A549 (cell line): ENCODE results near the gene GRID2IP. TPM values are rescaled to one million over a fixed set of nuclear protein-coding genes. Genes with fewer than 3 reads are reported as not detected.
A peak's percentile ranks its signal among the peaks of the same experiment; 100 is the strongest.

ENCODE experiments used
- ATAC-seq, 2 experiments: fragments of 200-7000 bp in 1 of 2; fragments of >200 bp in 1 of 2; cut with Nextera tagmentation in 1 of 2; cut with Tn5 transposase in 1 of 2; 3 replicates each; pipeline versions ENCODE4 v1.8.0 to v1.9.1; 2018 to 2020; ENCODE audit warnings: mild to moderate bottlenecking in 1 of 2, moderate library complexity in 1 of 2
- CTCF ChIA-PET: fragments of 300-600 bp; sonication (Branson Sonifier 250); formaldehyde crosslinking; extraction: SDS; loops from one replicate; lab custom pipeline; 2021; ENCODE audit warnings: antibody characterized with exemption, inconsistent platforms; lab: Yijun Ruan, JAX
- POLR2A ChIA-PET: fragments of 350-600 bp; formaldehyde crosslinking; extraction: SDS; loops from one replicate; lab custom pipeline; 2021; ENCODE audit warnings: antibody characterized with exemption, inconsistent platforms; lab: Yijun Ruan, JAX
- DNase-seq, 2 experiments: peaks; one replicate each; pipeline versions ENCODE4 v3.0.0 to v3.0.0-alpha.2; 2011 to 2016; ENCODE audit warnings: low read depth in 1 of 2, low spot score in 1 of 2
- FAIRE-seq: peaks from 2 replicates; lab custom pipeline; 2011; peaks lifted over from hg19 to GRCh38; lab: Jason Lieb, UNC
- H3K27ac ChIP-seq, 2 experiments: fragments of >200 bp; sonication (Bioruptor Twin); formaldehyde crosslinking; 3 replicates each; pipeline ENCODE4 v1.5.1; 2016 to 2017
- H3K4me1 ChIP-seq: fragments of >200 bp; sonication (Bioruptor Twin); formaldehyde crosslinking; 3 replicates; pipeline ENCODE4 v1.6.1; 2016
- H3K4me2 ChIP-seq: fragments of >200 bp; sonication (Bioruptor Twin); formaldehyde crosslinking; 3 replicates; pipeline ENCODE4 v1.6.1; 2016
- H3K4me3 ChIP-seq: fragments of >200 bp; sonication (Bioruptor Twin); formaldehyde crosslinking; 3 replicates; pipeline ENCODE4 v1.5.1; 2016
- H3K9me3 ChIP-seq: fragments of >200 bp; sonication (Bioruptor Twin); formaldehyde crosslinking; 3 replicates; pipeline ENCODE4 v1.6.1; 2016
- CBX8 ChIP-seq: fragments of 200-600 bp; sonication (generic); IDR thresholded peaks from 2 replicates; pipeline ENCODE4 v1.6.1; 2016
- CEBPB ChIP-seq, 2 experiments: fragments of >200 bp in 1 of 2; sonication (Bioruptor Twin) in 1 of 2; formaldehyde crosslinking in 1 of 2; IDR thresholded peaks; 2 replicates each; pipeline ENCODE4 v1.6.1; 2012 to 2016
- CTCF ChIP-seq: fragments of >200 bp; sonication (Bioruptor Twin); formaldehyde crosslinking; IDR thresholded peaks from 3 replicates; pipeline ENCODE4 v1.5.1; 2016
- EHF ChIP-seq: fragments of 250-450 bp; sonication (Bioruptor Pico); IDR thresholded peaks from 2 replicates; pipeline ENCODE4 v1.5.0; 2020; ENCODE audit warnings: mild to moderate bottlenecking
- ESRRA ChIP-seq: fragments of 150-350 bp; IDR thresholded peaks from 2 replicates; pipeline ENCODE4 v1.6.1; 2014; ENCODE audit warnings: mild to moderate bottlenecking, low read length, borderline replicate concordance
- FOSB ChIP-seq: fragments of 250-450 bp; sonication (Bioruptor Pico); IDR thresholded peaks from 2 replicates; pipeline ENCODE4 v1.5.0; 2020; ENCODE audit warnings: mild to moderate bottlenecking, moderate library complexity
- FOXS1 ChIP-seq: fragments of 250-450 bp; sonication (Bioruptor Pico); IDR thresholded peaks from 2 replicates; pipeline ENCODE4 v1.5.0; 2020; ENCODE audit warnings: mild to moderate bottlenecking, moderate library complexity
- GATA3 ChIP-seq: IDR thresholded peaks from 2 replicates; pipeline ENCODE4 v1.6.1; 2012; ENCODE audit warnings: borderline replicate concordance
- HMGXB4 ChIP-seq: fragments of 250-450 bp; sonication (Bioruptor Pico); IDR thresholded peaks from 2 replicates; pipeline ENCODE4 v1.5.0; 2021; ENCODE audit warnings: mild to moderate bottlenecking, moderate library complexity, borderline replicate concordance
- JUN ChIP-seq, 2 experiments: fragments of >200 bp; sonication (Bioruptor Twin); formaldehyde crosslinking; IDR thresholded peaks; 2 replicates in 1 of 2; 3 replicates in 1 of 2; pipeline ENCODE4 v1.6.1; 2016 to 2017
- MAFK ChIP-seq: fragments of 450-650 bp; IDR thresholded peaks from 2 replicates; pipeline ENCODE4 v1.6.1; 2014; ENCODE audit not compliant: partially characterized antibody
- NFE2L2 ChIP-seq: fragments of 150-350 bp; conservative IDR thresholded peaks from 2 replicates; pipeline ENCODE4 v1.6.1; 2014; ENCODE audit warnings: low read length
- NPAS2 ChIP-seq: fragments of 250-450 bp; sonication (Bioruptor Pico); IDR thresholded peaks from 2 replicates; pipeline ENCODE4 v1.8.0; 2022; ENCODE audit warnings: mild to moderate bottlenecking, moderate library complexity, borderline replicate concordance
- POLR2A ChIP-seq: IDR thresholded peaks from 2 replicates; pipeline ENCODE4 v1.6.1; 2012; ENCODE audit warnings: mild to moderate bottlenecking, low read length
- RFX5 ChIP-seq: fragments of 450-650 bp; IDR thresholded peaks from 2 replicates; pipeline ENCODE4 v1.7.1; 2014; ENCODE audit warnings: antibody characterized with exemption, mild to moderate bottlenecking, moderate library complexity
- SMC3 ChIP-seq: fragments of >200 bp; sonication (Bioruptor Twin); formaldehyde crosslinking; IDR thresholded peaks from 3 replicates; pipeline ENCODE4 v1.6.1; 2018; ENCODE audit warnings: inconsistent platforms
- WGBS: methylation state at CpG from one replicate; pipeline ENCODE4 v1.1.6; 2017; ENCODE audit errors: missing lambda C conversion rate; 5-methylcytosine and 5-hydroxymethylcytosine counted together
- polyA plus RNA-seq, 4 experiments: library from polyadenylated mRNA; depleted of rRNA in 3 of 4; stranded (reverse); fragments of >200 nt; fragmentation: RNase III in 1 of 4; extraction: RNeasy Plus Mini Kit Qiagen cat#74134 plus additional on column Dnase treatment in 1 of 4; gene quantifications; 2 replicates in 3 of 4; 3 replicates in 1 of 4; pipeline ENCODE4 v1.2.3, GENCODE V29; 2011 to 2017
- TF ChIP-seq, protein P1 (sequence below): IDR thresholded peaks from 2 replicates; pipeline ENCODE4 v1.6.1; 2012; ENCODE audit warnings: low read depth, borderline replicate concordance
- TF ChIP-seq, protein P2 (sequence below): fragments of >200 bp; sonication (Bioruptor Twin); formaldehyde crosslinking; IDR thresholded peaks from 2 replicates; pipeline ENCODE4 v1.6.1; 2016
- TF ChIP-seq, protein P3 (sequence below): fragments of 450-650 bp; IDR thresholded peaks from 2 replicates; pipeline ENCODE4 v1.6.1; 2014; ENCODE audit warnings: antibody characterized with exemption

Gene GRID2IP
- polyA plus RNA-seq, 2 of the 4 experiments (the other 2 are of a cell fraction): not detected

DNA sequence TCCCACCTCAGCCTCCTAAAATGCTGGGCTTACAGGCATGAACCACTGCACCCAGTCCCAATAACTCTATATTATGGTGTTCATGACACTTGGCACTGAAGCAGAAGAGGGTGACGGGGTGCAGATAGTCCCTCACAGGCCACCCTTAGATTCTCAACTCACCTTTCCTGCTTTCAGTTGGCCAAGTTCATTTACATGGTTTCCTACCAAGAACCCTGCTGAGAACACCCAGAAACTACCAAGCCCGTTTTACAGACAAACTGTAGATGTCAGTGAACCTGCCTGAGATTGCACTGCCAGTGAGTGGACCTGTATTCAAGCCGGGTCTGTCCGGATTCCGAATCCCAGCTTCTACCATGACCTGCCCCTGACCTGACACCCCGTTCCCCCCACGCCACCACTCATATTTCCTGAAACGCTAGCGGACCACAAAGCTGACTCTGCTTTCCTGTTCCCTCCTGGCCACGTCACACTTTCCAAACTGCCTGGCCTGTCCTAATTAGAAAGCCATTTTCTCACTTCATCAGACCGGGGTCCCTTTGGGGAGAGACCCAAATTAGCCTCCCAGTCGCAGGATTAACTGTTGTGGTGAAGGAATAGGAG, 17.3 kb downstream of the GRID2IP start:
- H3K27ac ChIP-seq: no peak overlapping the region
- TF ChIP-seq POLR2A (no peak), RFX5 (no peak), CTCF (no peak), MAFK (no peak)
- CTCF ChIA-PET: interaction anchor here (0.7 to 1.4 kb wide), 2 partner anchors 21 to 36 kb away, joined by 3 to 4 read pairs; no protein-coding TSS in a partner anchor
- DNase-seq: no peak
- H3K9me3 ChIP-seq: no peaks in the 10 kb centered on the region
- POLR2A ChIA-PET: no interaction called here
- no peak overlapping the region for H3K4me2 ChIP-seq
- no peak for ATAC-seq
- no peak for FAIRE-seq
- no peaks in the 10 kb centered on the region for H3K4me1 ChIP-seq
- H3K4me3 ChIP-seq: no peak overlapping the region
- 60% methylated on average over 12 of the region's 12 CpGs for WGBS

GRCh38 chr7:6532516-6532915, 18.7 kb downstream of the GRID2IP start:
- H3K4me3 ChIP-seq: no peak overlapping the region
- CTCF ChIA-PET: interaction anchor here (1.0 to 2.8 kb wide), 4 partner anchors 16 to 406 kb away, joined by 3 to 11 read pairs (median 4); no protein-coding TSS in a partner anchor
- ATAC-seq: peak; percentile 7 to 20; a peak in 4 of 6 replicates
- no peak overlapping the region for H3K27ac ChIP-seq
- 35% methylated on average over 5 of the region's 7 CpGs for WGBS
- no peak for DNase-seq
- H3K4me2 ChIP-seq: no peak overlapping the region
- TF ChIP-seq GATA3 (no peak), SMC3 (no peak), NPAS2 (no peak), FOXS1 (no peak), FOSB (CRISPR knock-in tag) (no peak), ESRRA (no peak), JUN (IDR thresholded peaks at IDR 0.05) (no peak), EHF (CRISPR knock-in tag) (no peak)
- TF ChIP-seq, protein P1, sequence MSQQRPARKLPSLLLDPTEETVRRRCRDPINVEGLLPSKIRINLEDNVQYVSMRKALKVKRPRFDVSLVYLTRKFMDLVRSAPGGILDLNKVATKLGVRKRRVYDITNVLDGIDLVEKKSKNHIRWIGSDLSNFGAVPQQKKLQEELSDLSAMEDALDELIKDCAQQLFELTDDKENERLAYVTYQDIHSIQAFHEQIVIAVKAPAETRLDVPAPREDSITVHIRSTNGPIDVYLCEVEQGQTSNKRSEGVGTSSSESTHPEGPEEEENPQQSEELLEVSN: no peak
- FAIRE-seq: no peak
- no peaks in the 10 kb centered on the region for H3K4me1 ChIP-seq
- no peaks in the 10 kb centered on the region for H3K9me3 ChIP-seq
- POLR2A ChIA-PET: no interaction called here

GRCh38 chr7:6531492-6532279, 19.6 kb downstream of the GRID2IP start:
- no peaks in the 10 kb centered on the region for H3K4me1 ChIP-seq
- H3K4me2 ChIP-seq: peak overlapping the region; percentile 97
- FAIRE-seq (no peak), DNase-seq (no peak), ATAC-seq (no peak)
- CTCF ChIA-PET: interaction anchor here (0.8 to 2.8 kb wide), 4 partner anchors 12 to 60 kb away, joined by 3 to 11 read pairs (median 3); no protein-coding TSS in a partner anchor
- peak overlapping the region; percentile 57; the same call in 2 of the 3 replicates for H3K4me3 ChIP-seq
- 53% methylated on average over 16 of the region's 19 CpGs for WGBS
- POLR2A ChIA-PET: no interaction called here
- no peaks in the 10 kb centered on the region for H3K9me3 ChIP-seq
- TF ChIP-seq CBX8 (no peak), HMGXB4 (CRISPR knock-in tag) (no peak), FOXS1 (no peak), NFE2L2 (no peak), FOSB (CRISPR knock-in tag) (no peak), CEBPB (IDR thresholded peaks at IDR 0.05) (no peak)
- TF ChIP-seq, protein P2, sequence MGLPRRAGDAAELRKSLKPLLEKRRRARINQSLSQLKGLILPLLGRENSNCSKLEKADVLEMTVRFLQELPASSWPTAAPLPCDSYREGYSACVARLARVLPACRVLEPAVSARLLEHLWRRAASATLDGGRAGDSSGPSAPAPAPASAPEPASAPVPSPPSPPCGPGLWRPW: no peak
- TF ChIP-seq, protein P3, sequence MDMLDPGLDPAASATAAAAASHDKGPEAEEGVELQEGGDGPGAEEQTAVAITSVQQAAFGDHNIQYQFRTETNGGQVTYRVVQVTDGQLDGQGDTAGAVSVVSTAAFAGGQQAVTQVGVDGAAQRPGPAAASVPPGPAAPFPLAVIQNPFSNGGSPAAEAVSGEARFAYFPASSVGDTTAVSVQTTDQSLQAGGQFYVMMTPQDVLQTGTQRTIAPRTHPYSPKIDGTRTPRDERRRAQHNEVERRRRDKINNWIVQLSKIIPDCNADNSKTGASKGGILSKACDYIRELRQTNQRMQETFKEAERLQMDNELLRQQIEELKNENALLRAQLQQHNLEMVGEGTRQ: no peak
- no peak overlapping the region for H3K27ac ChIP-seq
